H9 (cell line): ENCODE measurements around the gene DCHS1. TPM values are rescaled to one million over a fixed set of nuclear protein-coding genes. Genes with fewer than 3 reads are reported as not detected.

ENCODE experiments used
- DNase-seq: peaks from one replicate; pipeline ENCODE4 v3.0.0-alpha.2; 2017
- H2AFZ ChIP-seq: one replicate; pipeline ENCODE4 v1.6.1; 2013; ENCODE audit warnings: mild to moderate bottlenecking, low read length, control low read depth, moderate library complexity
- H2AK5ac ChIP-seq: 2 replicates; pipeline ENCODE4 v1.6.1; 2013; ENCODE audit warnings: low read length, control low read depth, mixed read lengths; ENCODE audit not compliant: insufficient read length
- H2BK120ac ChIP-seq: one replicate; pipeline ENCODE4 v1.6.1; 2013; ENCODE audit warnings: low read depth, mild to moderate bottlenecking, low read length, control low read depth, inconsistent platforms; ENCODE audit not compliant: poor library complexity, severe bottlenecking
- H2BK12ac ChIP-seq: 2 replicates; pipeline ENCODE4 v1.6.1; 2013; ENCODE audit warnings: low read length, control low read depth, mixed read lengths, low read depth; ENCODE audit not compliant: insufficient read length
- H2BK15ac ChIP-seq: 2 replicates; pipeline ENCODE4 v1.6.1; 2013; ENCODE audit warnings: low read depth, low read length, control low read depth
- H2BK20ac ChIP-seq: one replicate; pipeline ENCODE4 v1.6.1; 2013; ENCODE audit warnings: low read depth, mild to moderate bottlenecking, low read length, control low read depth, inconsistent platforms; ENCODE audit not compliant: poor library complexity, severe bottlenecking
- H2BK5ac ChIP-seq: 2 replicates; pipeline ENCODE4 v1.6.1; 2013; ENCODE audit warnings: low read length, control low read depth, mixed read lengths; ENCODE audit not compliant: insufficient read length
- H3K14ac ChIP-seq: 2 replicates; pipeline ENCODE4 v1.6.1; 2013; ENCODE audit warnings: low read length, control low read depth; ENCODE audit not compliant: insufficient read depth
- H3K18ac ChIP-seq: 2 replicates; pipeline ENCODE4 v1.6.1; 2013; ENCODE audit warnings: low read depth, mild to moderate bottlenecking, mixed read lengths, low read length, control low read depth; ENCODE audit not compliant: insufficient read length
- H3K23ac ChIP-seq: 2 replicates; pipeline ENCODE4 v1.6.1; 2013; ENCODE audit warnings: low read length, control low read depth, mixed read lengths, low read depth; ENCODE audit not compliant: insufficient read length
- H3K23me2 ChIP-seq: 2 replicates; pipeline ENCODE4 v1.6.1; 2013; ENCODE audit warnings: low read depth, mild to moderate bottlenecking, mixed read lengths, low read length, control low read depth; ENCODE audit not compliant: insufficient read length, poor library complexity, severe bottlenecking
- H3K27ac ChIP-seq: 2 replicates; pipeline ENCODE4 v1.5.1; 2013; ENCODE audit warnings: low read length, control low read depth, mixed read lengths, low read depth; ENCODE audit not compliant: insufficient read length
- H3K27me3 ChIP-seq: 2 replicates; pipeline ENCODE4 v1.6.1; 2013; ENCODE audit warnings: low read length, control low read depth, inconsistent platforms; ENCODE audit not compliant: insufficient read depth
- H3K4ac ChIP-seq: 2 replicates; pipeline ENCODE4 v1.6.1; 2013; ENCODE audit warnings: low read depth, mild to moderate bottlenecking, control low read depth, inconsistent platforms, low read length, moderate library complexity
- H3K4me1 ChIP-seq: 2 replicates; pipeline ENCODE4 v1.6.1; 2013; ENCODE audit warnings: low read length, control low read depth, inconsistent platforms; ENCODE audit not compliant: insufficient read depth
- H3K4me2 ChIP-seq: 2 replicates; pipeline ENCODE4 v1.6.1; 2013; ENCODE audit warnings: low read length, control low read depth, mixed read lengths; ENCODE audit not compliant: insufficient read length, insufficient read depth
- H3K56ac ChIP-seq: 2 replicates; pipeline ENCODE4 v1.6.1; 2013; ENCODE audit warnings: low read depth, mild to moderate bottlenecking, mixed read lengths, low read length, control low read depth; ENCODE audit not compliant: insufficient read length
- H3K79me1 ChIP-seq: 2 replicates; pipeline ENCODE4 v1.6.1; 2013; ENCODE audit warnings: low read depth, mild to moderate bottlenecking, moderate library complexity, low read length, control low read depth, inconsistent platforms; ENCODE audit not compliant: insufficient read depth, poor library complexity, severe bottlenecking
- H3K79me2 ChIP-seq: 2 replicates; pipeline ENCODE4 v1.6.1; 2013; ENCODE audit warnings: low read length, control low read depth, inconsistent platforms; ENCODE audit not compliant: insufficient read depth
- H3K9ac ChIP-seq: 2 replicates; pipeline ENCODE4 v1.6.1; 2013; ENCODE audit warnings: low read length, control low read depth, mixed read lengths; ENCODE audit not compliant: insufficient read length; ENCODE audit errors: extremely low read depth
- H3K9me3 ChIP-seq: one replicate; pipeline ENCODE4 v1.6.1; 2013; ENCODE audit warnings: low read depth, low read length, inconsistent platforms; ENCODE audit not compliant: control insufficient read depth
- H3T11ph ChIP-seq: one replicate; pipeline ENCODE4 v1.6.1; 2013; ENCODE audit warnings: mild to moderate bottlenecking, low read length, control low read depth, inconsistent platforms
- H4K20me1 ChIP-seq: one replicate; pipeline ENCODE4 v1.6.1; 2013; ENCODE audit not compliant: control insufficient read depth, insufficient read length, insufficient read depth
- H4K5ac ChIP-seq: 2 replicates; pipeline ENCODE4 v1.6.1; 2013; ENCODE audit warnings: low read depth, mild to moderate bottlenecking, mixed read lengths, low read length, control low read depth; ENCODE audit not compliant: insufficient read length
- H4K8ac ChIP-seq: replicated peaks from 2 replicates; pipeline ENCODE4 v1.6.1; 2013; ENCODE audit warnings: low read length, control low read depth, mixed read lengths, low read depth; ENCODE audit not compliant: insufficient read length
- H4K91ac ChIP-seq: 2 replicates; pipeline ENCODE4 v1.6.1; 2013; ENCODE audit warnings: low read depth, mild to moderate bottlenecking, moderate library complexity, mixed read lengths, low read length, control low read depth; ENCODE audit not compliant: insufficient read length
- H3K27ac Mint-ChIP-seq, 3 experiments: 2 replicates in 2 of 3; 3 replicates in 1 of 3; pipeline ENCODE4 v1.8.0; 2020 to 2021; ENCODE audit warnings: mixed read lengths in 3 of 3, mild to moderate bottlenecking in 1 of 3, moderate library complexity in 1 of 3
- H3K27me3 Mint-ChIP-seq: 2 replicates; pipeline ENCODE4 v1.8.0; 2021; ENCODE audit warnings: low read depth, mild to moderate bottlenecking, moderate library complexity, mixed read lengths
- H3K36me3 Mint-ChIP-seq, 3 experiments: 2 replicates in 2 of 3; 3 replicates in 1 of 3; pipeline ENCODE4 v1.8.0; 2020 to 2021; ENCODE audit warnings: low read depth in 3 of 3, mixed read lengths in 3 of 3; ENCODE audit not compliant: insufficient read depth in 1 of 3
- H3K4me1 Mint-ChIP-seq, 2 experiments: 2 replicates each; pipeline ENCODE4 v1.8.0; 2020; ENCODE audit warnings: mixed read lengths in 2 of 2
- H3K4me3 Mint-ChIP-seq, 2 experiments: 2 replicates in 1 of 2; 3 replicates in 1 of 2; pipeline ENCODE4 v1.8.0; 2020 to 2021; ENCODE audit warnings: mild to moderate bottlenecking in 2 of 2, mixed read lengths in 2 of 2, moderate library complexity in 1 of 2
- H3K9me3 Mint-ChIP-seq, 2 experiments: 2 replicates in 1 of 2; 3 replicates in 1 of 2; pipeline ENCODE4 v1.8.0; 2020; ENCODE audit warnings: mild to moderate bottlenecking in 2 of 2, mixed read lengths in 2 of 2, moderate library complexity in 1 of 2
- CTCF ChIP-seq: fragments of 200-600 bp; sonication (generic); conservative IDR thresholded peaks from 3 replicates; pipeline ENCODE4 v1.8.0; 2021; ENCODE audit warnings: antibody characterized with exemption, mild to moderate bottlenecking
- WGBS: extraction: QIAGEN DNeasy Blood & Tissue Kit; methylation state at CpG from one replicate; pipeline ENCODE4 v1.1.7; 2013; ENCODE audit warnings: missing lambda C conversion rate, low lambda C conversion rate, mixed read lengths; ENCODE audit not compliant: insufficient read length; ENCODE audit errors: extremely low coverage; 5-methylcytosine and 5-hydroxymethylcytosine counted together
- total RNA-seq: library from RNA; stranded (reverse); gene quantifications from 2 replicates; pipeline ENCODE4 v1.2.1, GENCODE V29; 2021

Gene DCHS1
- total RNA-seq, 1 experiment from 2014 or later: 12.5 TPM

- no peaks in the 10 kb centered on the region for H3K79me1 ChIP-seq
- no peak overlapping the region for H2BK15ac ChIP-seq
- H2BK120ac ChIP-seq: no peak overlapping the region
- no peaks in the 10 kb centered on the region for H4K20me1 ChIP-seq
- no peak overlapping the region for H3K23ac ChIP-seq
- H3K4me1 Mint-ChIP-seq: no peaks in the 10 kb centered on the region; a peak in 2 of 4 replicates
- H3K27me3 ChIP-seq: no peaks in the 10 kb centered on the region
- no peak overlapping the region for H3K27ac Mint-ChIP-seq
- H2AK5ac ChIP-seq: no peak overlapping the region
- H2BK5ac ChIP-seq: no peak overlapping the region
- no CpG with 5 or more reads among the region's 5 CpGs for WGBS
- H4K8ac ChIP-seq: no peak overlapping the region
- H3K9ac ChIP-seq: no peak overlapping the region
- no peak overlapping the region; a peak in 2 of 5 replicates for H3K4me3 Mint-ChIP-seq
- no peak overlapping the region for H3K4ac ChIP-seq
- H2BK20ac ChIP-seq: no peak overlapping the region
- no peak overlapping the region for H3K56ac ChIP-seq
- no peak overlapping the region for H3K4me2 ChIP-seq
- H4K5ac ChIP-seq: no peak overlapping the region
- no peak overlapping the region for H3K18ac ChIP-seq
- H3K9me3 ChIP-seq: no peaks in the 10 kb centered on the region
- H3K9me3 Mint-ChIP-seq: no peaks in the 10 kb centered on the region
- H4K91ac ChIP-seq: no peak overlapping the region
- no peak overlapping the region for H2BK12ac ChIP-seq
- no peak overlapping the region for H3K27ac ChIP-seq
- peaks cover 14% of the 10 kb centered on the region for H3K23me2 ChIP-seq
- DNase-seq: no peak
- no peak overlapping the region for H3K14ac ChIP-seq
- H3K79me2 ChIP-seq: no peaks in the 10 kb centered on the region
- no peak overlapping the region for H2AFZ ChIP-seq
- no peaks in the 10 kb centered on the region for H3K4me1 ChIP-seq
- no peak for TF ChIP-seq CTCF
- H3T11ph ChIP-seq: no peak overlapping the region
- H3K27me3 Mint-ChIP-seq: no peaks in the 10 kb centered on the region
- H3K36me3 Mint-ChIP-seq: peaks cover 3 to 20% (median 10%) of the 10 kb centered on the region in 3 experiments; a peak in 6 of 7 replicates
Observed at GRCh38 chr11:6617315-6617781, 38.3 kb downstream of the DCHS1 start.
